Psoas muscle (tissue), 8 donors: ENCODE measurements around the gene FER. TPM values are rescaled to one million over a fixed set of nuclear protein-coding genes. Genes with fewer than 3 reads are reported as not detected.
A peak's percentile ranks its signal among the peaks of the same experiment; 100 is the strongest.

ENCODE experiments used
- ATAC-seq, 4 donors: fragments of 200-7000 bp; cut with Tn5 transposase; one replicate each; pipeline ENCODE4 v1.9.1; 2020; ENCODE audit warnings: moderate library complexity in 3 of 4, mild to moderate bottlenecking in 2 of 4
- DNase-seq, 2 donors: peaks; one replicate each; pipeline ENCODE4 v3.0.0-alpha.2; 2020
- H3K27ac ChIP-seq: fragments of 200-600 bp; one replicate; pipeline ENCODE4 v1.8.0; 2022
- H3K27me3 ChIP-seq, 3 donors: fragments of 200-600 bp in 1 of 3; one replicate each; pipeline versions ENCODE4 v1.6.1 to v1.8.0; 2013 to 2022; ENCODE audit warnings: low read length in 2 of 3, mild to moderate bottlenecking in 2 of 3, moderate library complexity in 1 of 3; ENCODE audit not compliant: insufficient read depth in 3 of 3
- H3K36me3 ChIP-seq, 2 donors: fragments of 200-600 bp in 1 of 2; one replicate each; pipeline versions ENCODE4 v1.6.1 to v1.8.0; 2013 to 2022; ENCODE audit warnings: low read depth in 1 of 2, mild to moderate bottlenecking in 1 of 2, moderate library complexity in 1 of 2; ENCODE audit not compliant: insufficient read depth in 1 of 2
- H3K4me1 ChIP-seq: fragments of 200-600 bp; one replicate; pipeline ENCODE4 v1.8.0; 2022
- H3K4me3 ChIP-seq: fragments of 200-600 bp; one replicate; pipeline ENCODE4 v1.8.0; 2022; ENCODE audit warnings: mild to moderate bottlenecking
- H3K9me3 ChIP-seq: fragments of 200-600 bp; one replicate; pipeline ENCODE4 v1.8.0; 2022
- CTCF ChIP-seq: fragments of 200-600 bp; IDR thresholded peaks from one replicate; pipeline ENCODE4 v1.8.0; 2022; ENCODE audit warnings: antibody characterized with exemption
- WGBS, 3 donors: extraction: QIAGEN DNeasy Blood & Tissue Kit; methylation state at CpG; one replicate each; pipeline versions ENCODE4 v1.1.6 to v1.1.7; 2013; 5-methylcytosine and 5-hydroxymethylcytosine counted together
- intact Hi-C, 2 donors: fragments of 100-400 bp; cut with DNase I; formaldehyde crosslinking; loops; one replicate each; pipeline versions ENCODE4 v1.11.0 to v1.14.2; 2022
- polyA plus RNA-seq, 3 donors: library from polyadenylated mRNA; stranded (reverse); fragments of 200-250 nt; gene quantifications; one replicate each; pipeline ENCODE4 v1.2.3, GENCODE V29; 2013
- total RNA-seq, 4 donors: library from RNA; stranded (reverse); fragmentation: NEBNext Ultra II Directional in 2 of 4; extraction: Animal tissue kit (Norgen Biotek cat#: 25700) in 2 of 4; gene quantifications; one replicate each; pipeline versions ENCODE4 v1.2.1 to v1.2.4, GENCODE V29; 2021 to 2023
- donor health status: healthy with polysubstance abuse.
- donor health status: DM: no; HTN: no; CAD: no; lungs with moderate emphysema.
- donor health status: Bipolar disorder and iron deficiency.
- donor health status: healthy.
- donor health status: DM: yes; HTN: yes; CAD: no.
- donor health status: DM: no; HTN: no; CAD: no.
- donor health status: DM: no; HTN: no; CAD: no.
- donor health status: DM: yes; HTN: yes; CAD: no.

The FER gene
- total and polyA plus RNA-seq, 7 donors, result 0.66 to 7.6 (median 4.6) TPM

GRCh38 chr5:109224276-109224882 lies 476.7 kb downstream of the FER start:
- WGBS, 3 donors, result 71 to 80% (median 74%) methylated on average over 4 of the region's 4 CpGs
- no peak overlapping the region for H3K4me3 ChIP-seq
- no peak for DNase-seq
- H3K4me1 ChIP-seq, result no peaks in the 10 kb centered on the region
- no peak for TF ChIP-seq CTCF
- H3K9me3 ChIP-seq, result no peaks in the 10 kb centered on the region
- H3K27ac ChIP-seq, result no peak overlapping the region
- no peaks in the 10 kb centered on the region for H3K36me3 ChIP-seq
- ATAC-seq, result no peak
- intact Hi-C loops, result no loop called here
- H3K27me3 ChIP-seq, result no peaks in the 10 kb centered on the region

GRCh38 chr5:109225716-109226625 lies 478.3 kb downstream of the FER start:
- Histone ChIP-seq H3K4me1 (no peaks in the 10 kb centered on the region), H3K36me3 (no peaks in the 10 kb centered on the region), H3K27ac (no peak overlapping the region), H3K27me3 (no peaks in the 10 kb centered on the region), H3K9me3 (no peaks in the 10 kb centered on the region), H3K4me3 (no peak overlapping the region)
- 58 to 66% (median 61%) methylated on average over 11 of the region's 11 CpGs for WGBS, 3 donors
- TF ChIP-seq CTCF, result no peak
- DNase-seq (peak in 1 of 2 donors; percentile 20), ATAC-seq (no peak)
- intact Hi-C loops, result no loop called here

- no peaks in the 10 kb centered on the region for H3K36me3 ChIP-seq
- WGBS, 3 donors, result 68 to 91% (median 75%) methylated on average over 2 of the region's 2 CpGs
- DNase-seq (no peak), ATAC-seq (no peak)
- H3K27ac ChIP-seq, result no peak overlapping the region
- H3K9me3 ChIP-seq, result no peaks in the 10 kb centered on the region
- no peak for TF ChIP-seq CTCF
- H3K4me1 ChIP-seq, result no peaks in the 10 kb centered on the region
- no peak overlapping the region for H3K4me3 ChIP-seq
- H3K27me3 ChIP-seq, result no peaks in the 10 kb centered on the region
- intact Hi-C loops, result no loop called here
These were observed 482.7 kb downstream of the FER start for GRCh38 chr5:109230369-109230768.

GRCh38 chr5:109231331-109231730 lies 483.6 kb downstream of the FER start:
- 84 to 88% (median 88%) methylated on average over 2 of the region's 2 CpGs for WGBS, 3 donors
- Histone ChIP-seq H3K9me3 (peaks cover 4% of the 10 kb centered on the region), H3K4me1 (no peaks in the 10 kb centered on the region), H3K4me3 (no peak overlapping the region), H3K27ac (no peak overlapping the region), H3K27me3 (no peaks in the 10 kb centered on the region), H3K36me3 (no peaks in the 10 kb centered on the region)
- no peak for ATAC-seq
- intact Hi-C loops, result no loop called here
- DNase-seq, result no peak
- TF ChIP-seq CTCF, result no peak
